Right ventricle myocardium superior (tissue), 1 donor: Measurements from ENCODE around the gene CARD11. TPM values are rescaled to one million over a fixed set of nuclear protein-coding genes. Genes with fewer than 3 reads are reported as not detected.

ENCODE experiments used
- ATAC-seq: fragments of 200-7000 bp; cut with Tn5 transposase; one replicate; pipeline ENCODE4 v1.9.1; 2020; ENCODE audit warnings: mild to moderate bottlenecking; ENCODE audit not compliant: poor library complexity
- DNase-seq: peaks from one replicate; pipeline ENCODE4 v3.0.0-alpha.2; 2020
- intact Hi-C: fragments of 100-400 bp; cut with DNase I; formaldehyde crosslinking; loops from one replicate; pipeline ENCODE4 v1.11.2; 2022
- total RNA-seq: library from RNA; stranded (reverse); fragmentation: NEBNext Ultra II Directional; extraction: Animal tissue kit (Norgen Biotek cat#: 25700); gene quantifications from one replicate; pipeline ENCODE4 v1.2.1, GENCODE V29; 2021
- donor health status: DM: no; HTN: yes; CAD: no; lungs with severe emphysema.

CARD11 gene
- total RNA-seq, 1 donor from 2014 or later, result 0.22 TPM

DNA sequence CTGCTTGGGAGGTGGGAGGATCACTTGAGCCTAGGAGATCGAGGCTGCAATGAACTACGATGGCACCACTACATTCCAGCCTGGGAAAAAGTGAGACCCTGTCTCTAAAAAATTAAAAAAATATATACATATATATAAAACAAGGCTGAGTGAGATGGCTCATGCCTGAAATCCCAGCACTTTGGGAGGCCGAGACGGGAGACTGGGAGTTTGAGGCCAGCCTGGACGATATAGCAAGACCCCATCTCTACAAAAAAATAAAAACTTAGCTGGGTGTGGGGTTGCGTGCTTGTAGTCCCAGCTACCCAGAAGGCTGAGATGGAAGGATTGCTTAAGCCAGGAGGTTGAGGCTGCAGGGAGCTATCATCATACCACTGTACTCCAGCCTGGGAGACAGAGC lies 87.6 kb downstream of the CARD11 start:
- no peak for DNase-seq
- no peak for ATAC-seq
- intact Hi-C loops, result no loop called here

DNA sequence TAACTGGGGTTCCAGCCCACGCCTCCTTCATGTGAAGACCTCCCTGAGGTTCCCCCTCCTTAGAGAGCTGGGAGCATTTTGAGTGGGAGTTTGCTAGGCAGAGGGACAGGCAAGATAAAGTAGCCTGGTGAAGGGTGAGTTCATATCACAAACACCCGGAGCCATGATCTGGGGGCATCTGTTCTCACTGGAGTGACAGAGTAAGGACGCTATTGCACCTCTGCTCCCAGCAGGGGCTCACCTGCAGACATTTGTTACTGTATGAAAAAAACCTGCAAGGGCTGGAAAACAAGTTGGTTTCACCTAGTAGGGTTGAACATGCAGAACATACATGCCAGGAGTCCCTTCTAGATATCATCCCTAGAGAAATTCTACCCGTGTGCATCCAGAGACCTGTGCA lies 88.4 kb downstream of the CARD11 start:
- ATAC-seq, result no peak
- intact Hi-C loops, result no loop called here

DNA sequence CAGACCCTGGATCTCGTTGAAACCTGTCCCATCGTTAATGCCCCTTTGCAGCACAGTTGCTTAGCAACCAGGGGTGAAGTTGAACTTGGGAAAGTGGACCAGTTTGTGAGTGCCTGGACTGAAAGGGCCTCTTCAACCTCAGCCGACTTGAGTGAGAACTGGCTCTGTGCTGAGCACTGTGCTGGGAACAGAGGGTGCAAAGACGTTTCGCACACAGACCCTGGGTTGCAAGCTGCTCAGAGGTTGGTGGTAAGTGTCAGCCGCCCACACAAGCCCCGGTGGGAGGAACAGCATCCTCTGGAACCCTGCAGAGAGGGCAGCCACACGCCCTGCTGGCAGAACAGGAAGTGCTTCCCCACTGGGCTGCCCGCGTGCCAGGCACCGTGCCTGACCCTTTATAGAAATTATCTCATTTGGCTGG lies 89.2 kb downstream of the CARD11 start:
- no peak for ATAC-seq
- intact Hi-C loops, result no loop called here
- DNase-seq, result no peak

More for the DNA sequence above, 88.4 kb downstream of the CARD11 start:
- DNase-seq, result no peak

DNA sequence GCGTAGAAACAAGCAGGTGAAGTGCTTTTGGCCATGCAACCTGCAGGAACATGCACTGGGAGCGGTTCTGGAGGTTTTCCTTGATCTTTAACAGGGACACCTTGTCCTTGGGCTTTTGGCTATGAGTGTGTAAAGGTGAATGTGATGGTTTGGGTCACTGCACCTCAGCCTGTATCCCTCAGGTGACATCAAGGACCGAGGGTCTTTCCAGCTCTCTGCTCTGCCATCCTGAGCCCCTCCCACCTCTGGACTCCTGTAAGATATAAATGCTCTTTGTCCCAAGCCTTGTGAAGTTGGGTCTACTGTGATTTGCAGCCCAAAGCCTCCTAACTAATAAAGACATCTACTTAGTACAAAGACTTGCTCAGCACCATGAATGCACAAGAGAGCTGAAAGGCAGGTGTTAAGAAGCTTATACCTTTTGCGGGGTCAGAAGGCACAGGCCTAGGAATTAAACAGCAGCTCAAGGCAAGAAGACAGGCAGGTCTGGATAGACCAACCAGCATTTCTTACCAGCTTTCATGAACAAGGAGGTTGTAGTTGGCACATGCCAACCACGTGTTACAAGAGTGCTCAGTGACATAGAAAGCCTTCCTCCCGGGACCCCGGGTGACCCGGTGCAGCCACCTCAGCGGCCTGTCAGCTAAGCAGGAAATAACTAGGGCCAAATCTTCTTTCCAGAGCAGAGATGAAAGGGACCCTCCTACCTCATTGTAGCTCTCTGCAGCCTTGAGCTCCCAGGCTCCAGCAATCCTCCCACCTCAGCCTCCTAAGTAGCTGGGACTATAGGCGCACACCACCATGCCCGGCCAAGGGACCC lies 89.9 kb downstream of the CARD11 start:
- intact Hi-C loops, result no loop called here
- DNase-seq (no peak), ATAC-seq (no peak)

GRCh38 chr7:2953099-2953498 lies 90.6 kb downstream of the CARD11 start:
- ATAC-seq (no peak), DNase-seq (no peak)
- intact Hi-C loops, result no loop called here

GRCh38 chr7:2952316-2952715 lies 91.4 kb downstream of the CARD11 start:
- ATAC-seq, result no peak
- intact Hi-C loops, result no loop called here
- no peak for DNase-seq

- intact Hi-C loops, result no loop called here
- no peak for ATAC-seq
- no peak for DNase-seq
Measured at GRCh38 chr7:2950578-2950977, 93.1 kb downstream of the CARD11 start.

DNA sequence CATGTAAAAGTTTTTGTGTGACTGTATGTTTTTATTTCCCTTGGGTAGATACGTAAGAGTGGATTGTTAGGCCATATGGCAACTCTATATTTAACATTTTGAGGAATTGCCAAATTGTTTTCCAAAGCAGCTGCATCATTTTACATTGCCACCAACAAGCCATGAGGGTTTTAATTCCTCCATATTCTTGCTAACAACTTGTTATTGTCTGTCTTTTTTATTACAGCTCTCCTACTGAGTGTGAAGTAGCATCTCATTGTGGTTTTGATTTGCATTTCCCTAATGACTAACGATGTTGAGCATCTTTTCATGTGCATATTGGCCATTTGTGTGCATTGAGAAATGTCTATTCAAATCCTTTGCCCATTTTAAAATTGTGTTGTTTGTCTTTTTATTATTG lies 94.9 kb downstream of the CARD11 start:
- intact Hi-C loops, result no loop called here
- no peak for DNase-seq
- no peak for ATAC-seq

DNA sequence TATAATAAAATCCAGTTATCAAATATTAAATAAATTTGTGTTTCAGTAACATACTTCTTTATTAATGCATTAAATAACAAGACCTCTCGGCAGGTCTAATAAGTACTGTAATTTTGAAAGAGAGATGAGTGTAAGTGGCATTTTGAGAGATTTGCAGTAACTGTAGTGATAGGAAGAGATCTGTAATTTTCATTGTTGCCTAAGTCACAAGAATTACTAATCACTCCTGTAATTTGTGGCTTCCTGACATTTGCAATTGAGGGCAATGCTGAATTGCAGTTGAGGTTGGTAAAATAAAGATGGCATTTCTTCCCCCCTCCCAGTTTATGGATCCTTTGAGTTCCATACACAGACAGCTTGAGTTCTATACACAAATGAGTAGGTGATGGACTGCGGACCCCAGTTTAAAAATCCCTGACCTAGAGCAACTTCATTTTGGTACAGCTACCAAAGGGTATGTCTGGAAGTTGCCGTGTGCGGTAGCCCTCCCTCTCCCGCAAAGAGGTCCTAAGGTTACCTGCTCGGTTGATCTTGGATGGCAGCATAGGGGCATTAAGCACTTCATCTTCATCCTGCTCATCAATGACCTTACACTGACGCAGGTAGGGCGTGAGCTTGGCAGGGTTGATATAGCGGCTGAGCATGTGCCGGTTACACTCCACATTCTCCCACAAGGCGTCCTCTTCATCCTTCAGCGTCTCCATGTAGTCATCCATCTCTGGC lies 96.4 kb downstream of the CARD11 start:
- ATAC-seq (no peak), DNase-seq (no peak)
- intact Hi-C loops, result no loop called here

GRCh38 chr7:2945171-2945570 lies 98.5 kb downstream of the CARD11 start:
- DNase-seq (no peak), ATAC-seq (no peak)
- intact Hi-C loops, result no loop called here

GRCh38 chr7:2944739-2945138 lies 98.9 kb downstream of the CARD11 start:
- intact Hi-C loops, result no loop called here
- DNase-seq (no peak), ATAC-seq (no peak)

- no peak for ATAC-seq
- intact Hi-C loops, result no loop called here
- no peak for DNase-seq
Measured at GRCh38 chr7:2943851-2944601, 99.6 kb downstream of the CARD11 start.

GRCh38 chr7:2941216-2941859 lies 102.3 kb downstream of the CARD11 start:
- ATAC-seq (peak; percentile 53), DNase-seq (no peak)

DNA sequence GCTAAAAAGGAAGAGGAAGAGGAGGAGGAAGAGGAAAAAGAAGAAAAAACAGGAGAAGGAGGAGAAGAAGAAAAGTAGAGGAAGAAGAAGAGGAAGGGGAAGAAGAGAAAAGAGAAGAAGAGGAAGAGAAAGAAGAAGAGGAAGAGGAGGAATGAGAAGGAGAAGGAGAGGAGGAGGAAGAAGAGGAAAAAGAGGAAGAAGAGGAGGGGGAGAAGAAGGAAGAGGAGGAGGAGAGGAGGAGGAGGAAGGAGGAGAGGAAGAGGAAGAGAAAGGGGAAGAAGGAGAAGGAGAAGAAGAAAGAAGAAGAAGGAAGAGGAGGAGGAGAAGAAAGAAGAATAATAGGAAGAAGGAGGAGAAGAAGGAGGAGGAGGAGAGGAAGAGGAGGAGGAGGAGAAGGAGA lies 103.2 kb downstream of the CARD11 start:
- intact Hi-C loops, result no loop called here
- DNase-seq (no peak), ATAC-seq (no peak)

More at GRCh38 chr7:2941216-2941859, 102.3 kb downstream of the CARD11 start:
- intact Hi-C loops, result no loop called here

DNA sequence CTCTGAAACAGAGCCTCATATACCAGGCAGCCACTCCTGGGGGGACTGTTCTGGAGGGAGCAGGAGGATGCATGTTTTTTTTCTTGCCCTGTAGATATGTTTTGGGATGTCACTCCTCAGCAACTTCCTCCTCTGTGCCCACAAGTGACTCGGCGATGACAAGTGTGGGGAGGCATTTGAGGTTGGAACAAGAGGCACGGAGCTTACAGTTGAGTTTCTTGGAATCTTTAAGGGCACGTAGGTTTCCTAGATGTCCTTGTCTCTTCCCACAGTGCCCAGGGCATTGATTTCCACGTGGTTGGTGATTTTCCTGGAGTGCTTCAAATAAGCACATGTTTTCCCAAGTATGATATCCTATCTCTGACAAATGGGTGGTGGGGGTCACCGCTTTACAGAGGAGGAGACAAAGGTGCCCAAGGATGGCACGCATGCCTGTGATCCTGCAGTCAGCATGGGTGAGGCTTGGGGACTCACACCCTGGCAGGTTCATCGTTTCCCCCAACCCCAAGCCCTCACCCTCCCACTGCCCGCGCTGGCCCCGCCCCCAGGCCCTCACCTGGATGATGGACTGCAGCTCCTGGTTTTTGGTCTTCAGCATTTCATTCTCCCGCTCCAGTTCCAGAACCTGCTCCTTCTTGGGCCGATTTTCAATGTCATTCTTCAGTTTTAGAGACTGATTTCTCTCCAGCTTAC lies 104.3 kb downstream of the CARD11 start:
- no peak for DNase-seq
- intact Hi-C loops, result no loop called here
- ATAC-seq, result no peak

GRCh38 chr7:2938514-2939192 lies 105.0 kb downstream of the CARD11 start:
- no peak for DNase-seq
- no peak for ATAC-seq
- intact Hi-C loops, result no loop called here

GRCh38 chr7:2937701-2938513 lies 105.8 kb downstream of the CARD11 start:
- ATAC-seq (no peak), DNase-seq (no peak)
- intact Hi-C loops, result no loop called here
